Astrocyte (in vitro differentiated cells and primary cell): ENCODE data around the gene EPDR1.

ENCODE experiments used
- EZH2 ChIP-seq: IDR thresholded peaks from 2 replicates; pipeline ENCODE4 v1.6.1; 2012; ENCODE audit warnings: mild to moderate bottlenecking, low read length, inconsistent platforms; ENCODE audit not compliant: insufficient read depth
- TF ChIP-seq, protein P1 (sequence below): IDR thresholded peaks from 2 replicates; pipeline ENCODE4 v1.5.1; 2011; ENCODE audit warnings: low read depth, mild to moderate bottlenecking, inconsistent platforms, low read length, moderate library complexity; ENCODE audit not compliant: insufficient read depth

DNA sequence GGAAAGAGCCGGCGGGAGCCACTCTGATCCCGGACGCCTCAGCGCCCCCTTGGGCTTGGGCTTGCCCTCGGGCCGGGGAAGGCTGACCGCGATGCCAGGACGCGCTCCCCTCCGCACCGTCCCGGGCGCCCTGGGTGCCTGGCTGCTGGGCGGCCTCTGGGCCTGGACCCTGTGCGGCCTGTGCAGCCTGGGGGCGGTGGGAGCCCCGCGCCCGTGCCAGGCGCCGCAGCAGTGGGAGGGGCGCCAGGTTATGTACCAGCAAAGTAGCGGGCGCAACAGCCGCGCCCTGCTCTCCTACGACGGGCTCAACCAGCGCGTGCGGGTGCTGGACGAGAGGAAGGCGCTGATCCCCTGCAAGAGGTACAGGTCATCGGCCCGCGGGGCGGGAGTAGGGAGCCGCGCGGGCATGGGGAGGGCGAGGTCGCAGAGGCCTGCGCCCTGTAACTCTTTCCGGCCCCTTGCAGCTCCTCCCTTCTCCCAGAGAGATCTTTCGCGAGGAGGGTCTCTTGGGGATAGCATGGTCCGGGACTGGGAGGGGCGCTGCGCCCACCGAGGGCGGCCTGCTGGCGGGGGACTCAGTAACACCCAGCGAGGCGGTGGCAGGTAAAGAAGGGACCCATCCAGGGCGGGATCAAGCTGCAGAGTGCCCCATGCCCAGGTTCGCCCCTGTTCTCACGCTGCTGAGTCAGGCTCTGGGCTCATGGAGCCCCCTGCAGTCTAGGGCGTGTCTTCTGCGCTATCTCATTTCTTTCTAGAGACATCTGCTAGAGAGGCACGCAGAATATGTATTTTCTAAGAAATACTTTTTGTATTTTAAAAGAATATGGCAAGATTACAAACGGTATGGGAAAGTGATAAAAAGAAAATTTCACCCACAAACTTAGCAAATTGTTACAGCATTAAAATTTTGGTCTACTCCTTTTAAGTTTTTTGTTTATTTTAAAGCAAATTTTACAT, 687 bp downstream of the EPDR1 start:
- no peak for TF ChIP-seq EZH2
- TF ChIP-seq, protein P1, sequence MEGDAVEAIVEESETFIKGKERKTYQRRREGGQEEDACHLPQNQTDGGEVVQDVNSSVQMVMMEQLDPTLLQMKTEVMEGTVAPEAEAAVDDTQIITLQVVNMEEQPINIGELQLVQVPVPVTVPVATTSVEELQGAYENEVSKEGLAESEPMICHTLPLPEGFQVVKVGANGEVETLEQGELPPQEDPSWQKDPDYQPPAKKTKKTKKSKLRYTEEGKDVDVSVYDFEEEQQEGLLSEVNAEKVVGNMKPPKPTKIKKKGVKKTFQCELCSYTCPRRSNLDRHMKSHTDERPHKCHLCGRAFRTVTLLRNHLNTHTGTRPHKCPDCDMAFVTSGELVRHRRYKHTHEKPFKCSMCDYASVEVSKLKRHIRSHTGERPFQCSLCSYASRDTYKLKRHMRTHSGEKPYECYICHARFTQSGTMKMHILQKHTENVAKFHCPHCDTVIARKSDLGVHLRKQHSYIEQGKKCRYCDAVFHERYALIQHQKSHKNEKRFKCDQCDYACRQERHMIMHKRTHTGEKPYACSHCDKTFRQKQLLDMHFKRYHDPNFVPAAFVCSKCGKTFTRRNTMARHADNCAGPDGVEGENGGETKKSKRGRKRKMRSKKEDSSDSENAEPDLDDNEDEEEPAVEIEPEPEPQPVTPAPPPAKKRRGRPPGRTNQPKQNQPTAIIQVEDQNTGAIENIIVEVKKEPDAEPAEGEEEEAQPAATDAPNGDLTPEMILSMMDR = no peak
